Stimulated activated CD4-positive, alpha-beta T cell treated with anti-CD3 and anti-CD28 coated beads, Interleukin-1b, Interleukin-23, amount 100 ng/mL, for 24 hours (primary cell): ENCODE measurements around the gene GABRR3.

Experiments
- DNase-seq, 4 experiments: peaks; one replicate each; pipeline ENCODE4 v3.0.0-alpha.2; 2020; ENCODE audit warnings: low read depth in 4 of 4, low spot score in 1 of 4

Gene GABRR3

DNA sequence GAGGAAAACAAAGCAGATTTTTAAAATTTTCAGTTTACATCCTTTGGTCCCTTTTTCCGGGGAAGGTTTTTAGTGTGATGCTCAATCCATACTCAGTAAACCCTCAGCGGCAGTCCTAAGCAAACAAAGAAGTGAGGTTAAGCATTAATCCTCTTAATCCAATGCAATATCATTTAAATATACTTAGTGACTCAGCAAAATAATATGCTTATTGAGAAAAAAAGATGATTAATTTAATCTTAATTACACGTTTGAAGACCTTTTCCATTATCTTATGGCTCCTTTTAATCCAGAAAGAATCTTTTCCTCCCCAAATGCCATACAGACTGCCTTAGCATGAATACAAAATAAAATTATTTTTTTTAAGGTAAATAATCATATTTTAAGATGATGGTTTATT lies at the start of gene GABRR3:
GABRR3 (minus strand) TSS at position 108 of the 400 bp plus-strand sequence. CDS start 328 bp downstream, outside the sequence.
- no peak for DNase-seq

DNA sequence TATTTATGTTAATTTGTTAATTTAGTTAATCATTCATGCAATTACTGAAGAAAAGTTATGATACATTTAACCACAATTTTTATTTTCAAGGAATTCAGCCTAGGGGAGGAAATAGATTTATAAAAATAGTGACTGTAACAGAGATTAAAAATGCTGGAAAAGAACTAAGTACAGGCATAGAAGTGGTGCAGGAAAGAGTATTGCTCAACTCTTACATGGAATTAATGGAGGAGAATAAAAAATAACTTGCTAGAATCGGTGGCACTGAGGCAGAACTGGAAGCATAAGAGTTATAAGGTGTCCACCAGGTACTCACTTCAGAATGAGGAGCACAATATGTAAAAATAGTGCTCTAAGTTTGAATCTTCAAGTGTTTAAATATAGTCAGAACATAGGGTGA lies 38.4 kb upstream of the GABRR3 start:
- DNase-seq, result no peak

DNA sequence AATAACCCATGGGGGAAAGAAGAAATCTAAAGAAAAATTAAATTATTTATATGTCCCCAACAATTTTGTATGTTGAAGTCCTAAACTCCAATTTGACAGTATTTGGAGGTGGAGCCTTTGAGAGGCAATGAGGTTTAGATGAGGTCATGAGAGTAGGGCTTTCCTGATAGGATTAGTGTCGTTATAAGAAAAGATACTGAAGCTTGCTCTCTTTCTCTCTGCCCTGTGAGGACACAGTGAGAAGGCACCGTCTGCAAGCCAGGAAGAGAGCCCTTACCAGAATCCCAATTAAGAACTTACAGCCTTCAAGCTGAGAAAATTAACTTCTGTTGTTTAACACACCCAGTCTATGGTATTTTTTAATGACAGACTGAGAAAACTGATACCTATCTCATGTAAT lies 35.7 kb upstream of the GABRR3 start:
- no peak for DNase-seq

DNA sequence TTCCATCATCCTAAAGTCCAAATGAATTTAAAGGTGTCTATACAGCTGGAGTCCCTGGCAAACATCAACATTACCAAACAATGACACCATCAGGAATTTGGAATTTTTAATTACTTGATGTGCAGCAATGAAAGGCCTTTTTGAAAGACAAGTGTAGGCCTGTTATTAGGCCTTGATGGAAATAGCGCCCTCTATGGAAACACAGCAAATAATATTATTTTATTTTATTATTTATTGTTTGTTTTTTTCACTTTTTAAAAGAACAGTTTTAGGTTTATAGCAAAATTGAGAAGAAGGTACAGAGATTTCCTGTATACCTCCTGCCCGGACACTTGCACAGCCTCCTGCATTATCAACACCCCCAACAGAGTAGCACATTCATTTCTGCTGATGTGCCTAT lies 33.7 kb upstream of the GABRR3 start:
- no peak for DNase-seq

DNA sequence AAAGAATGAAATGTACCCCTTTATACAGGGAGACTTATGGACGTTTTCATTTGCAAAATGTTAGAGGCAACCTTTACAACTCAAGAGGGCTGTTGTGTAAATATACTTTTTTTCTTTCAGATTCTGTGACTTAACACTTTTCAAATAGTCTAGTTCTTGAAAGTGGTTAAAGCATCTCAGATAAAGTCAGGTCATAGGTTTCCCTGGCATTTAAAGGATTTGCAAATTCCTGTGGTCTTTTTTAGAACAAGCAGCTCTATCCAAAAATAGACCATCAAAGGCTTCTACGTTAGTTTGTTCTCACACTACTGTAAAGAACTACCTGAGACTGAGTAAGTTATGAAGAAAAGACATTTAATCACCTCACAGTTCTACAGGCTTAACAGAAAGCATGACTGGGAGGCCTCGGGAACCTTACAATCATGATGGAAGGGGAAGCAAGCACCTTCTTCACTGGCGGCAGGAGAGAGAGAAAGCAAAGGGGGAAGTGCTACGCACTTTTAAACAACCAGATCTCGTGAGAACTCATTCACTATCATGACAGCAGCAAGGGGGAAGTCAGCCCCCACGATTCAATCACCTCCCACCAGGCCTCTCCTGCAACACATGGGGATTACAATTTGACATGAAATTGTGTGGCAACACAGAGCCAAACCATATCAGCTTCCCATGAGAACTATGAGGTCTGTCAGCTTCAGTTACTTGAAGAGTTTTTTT lies 23.3 kb upstream of the GABRR3 start:
- DNase-seq, result no peak

DNA sequence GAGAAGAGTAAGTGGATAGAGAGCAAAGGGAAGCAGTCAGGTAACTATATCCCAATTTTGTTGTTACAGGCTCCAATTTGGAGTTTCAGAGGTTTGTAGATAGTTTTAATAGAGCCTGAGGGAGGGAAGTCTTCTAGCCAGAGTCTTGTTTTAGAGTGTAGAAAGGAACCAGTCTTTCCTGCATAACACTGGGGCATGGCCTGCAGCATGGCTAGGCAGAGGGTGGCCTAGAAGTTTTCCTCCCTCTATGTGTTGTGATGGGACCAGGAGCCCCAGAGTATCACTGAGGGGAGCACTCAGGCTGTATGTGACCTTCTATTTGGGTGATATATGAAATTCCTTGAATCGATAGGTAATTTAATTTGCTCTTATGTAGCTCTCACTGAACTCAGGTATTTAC lies 22.5 kb upstream of the GABRR3 start:
- no peak for DNase-seq

DNA sequence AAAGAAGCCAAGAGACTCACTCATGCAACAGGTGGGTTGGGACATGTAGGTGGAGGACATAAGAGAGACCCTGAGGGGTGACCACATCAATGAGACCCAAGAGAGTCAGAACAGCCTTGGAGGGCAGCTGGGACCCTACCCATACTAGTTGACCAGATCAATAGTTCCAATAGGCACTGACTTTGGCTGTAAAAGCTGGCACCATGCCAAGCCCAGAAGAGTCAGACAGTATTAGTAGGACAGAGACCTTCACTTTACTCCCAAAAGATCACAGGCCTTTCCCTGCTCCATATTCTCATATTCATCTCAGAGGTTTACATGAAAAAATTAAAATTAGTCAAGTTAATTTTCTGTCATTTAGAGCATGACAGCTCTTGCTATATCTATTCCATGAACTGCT lies 20.9 kb upstream of the GABRR3 start:
- DNase-seq, result no peak

DNA sequence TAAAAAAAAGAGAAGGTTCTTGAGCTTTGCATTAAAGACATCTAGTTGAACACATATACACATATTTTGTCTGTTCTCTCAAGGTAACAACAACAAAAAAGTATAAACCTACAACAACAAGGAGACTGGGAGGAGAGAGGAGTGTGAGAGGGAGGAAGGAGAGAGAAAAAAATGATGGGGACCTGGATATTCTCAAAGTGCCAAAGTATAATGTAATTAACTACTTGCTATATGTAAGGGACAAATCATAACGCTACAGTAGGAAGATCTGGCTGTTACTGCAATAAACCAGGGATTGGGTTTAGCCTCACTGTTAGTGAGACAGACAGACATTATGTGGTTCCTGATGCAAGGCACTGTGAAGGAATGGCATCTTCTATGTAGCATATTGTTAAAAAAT lies 14.2 kb upstream of the GABRR3 start:
- DNase-seq, result no peak

DNA sequence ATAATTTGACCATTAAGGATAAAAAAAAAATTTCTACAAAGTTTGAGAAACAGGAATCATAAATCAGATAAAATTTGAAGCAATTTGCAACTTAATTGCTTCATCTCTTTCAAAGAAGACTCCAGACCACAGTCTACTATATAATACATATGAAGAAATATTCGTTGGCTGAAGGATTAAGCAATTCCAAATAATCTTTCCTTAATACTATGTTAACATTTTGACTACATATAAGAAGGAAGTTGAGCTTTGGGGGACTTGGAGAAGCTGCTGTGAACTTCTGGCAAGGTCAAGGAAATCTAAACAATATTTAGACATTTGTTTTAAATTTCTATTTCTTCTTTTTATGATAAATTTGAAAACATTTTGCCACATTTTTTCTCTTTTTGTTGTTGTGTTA lies 13.5 kb upstream of the GABRR3 start:
- DNase-seq, result no peak

DNA sequence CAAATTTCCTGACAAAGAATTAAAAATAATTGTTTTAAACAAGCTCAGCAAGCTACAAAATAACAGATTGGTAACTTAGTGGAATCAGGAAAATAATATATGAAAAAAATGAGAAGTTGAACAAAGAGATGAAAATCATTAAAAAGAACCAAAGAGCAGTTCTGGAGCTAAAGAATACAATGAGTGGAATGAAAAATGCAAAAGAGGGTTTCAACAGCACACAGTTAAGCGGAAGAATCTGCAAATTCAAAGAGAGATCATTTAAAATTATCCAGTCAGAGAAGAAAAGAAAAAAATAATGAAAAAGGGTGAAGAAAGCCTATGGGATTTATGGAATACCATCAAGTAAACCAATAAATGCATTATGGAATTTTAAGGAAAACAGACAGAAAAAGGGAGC lies 6.2 kb upstream of the GABRR3 start:
- DNase-seq, result no peak

DNA sequence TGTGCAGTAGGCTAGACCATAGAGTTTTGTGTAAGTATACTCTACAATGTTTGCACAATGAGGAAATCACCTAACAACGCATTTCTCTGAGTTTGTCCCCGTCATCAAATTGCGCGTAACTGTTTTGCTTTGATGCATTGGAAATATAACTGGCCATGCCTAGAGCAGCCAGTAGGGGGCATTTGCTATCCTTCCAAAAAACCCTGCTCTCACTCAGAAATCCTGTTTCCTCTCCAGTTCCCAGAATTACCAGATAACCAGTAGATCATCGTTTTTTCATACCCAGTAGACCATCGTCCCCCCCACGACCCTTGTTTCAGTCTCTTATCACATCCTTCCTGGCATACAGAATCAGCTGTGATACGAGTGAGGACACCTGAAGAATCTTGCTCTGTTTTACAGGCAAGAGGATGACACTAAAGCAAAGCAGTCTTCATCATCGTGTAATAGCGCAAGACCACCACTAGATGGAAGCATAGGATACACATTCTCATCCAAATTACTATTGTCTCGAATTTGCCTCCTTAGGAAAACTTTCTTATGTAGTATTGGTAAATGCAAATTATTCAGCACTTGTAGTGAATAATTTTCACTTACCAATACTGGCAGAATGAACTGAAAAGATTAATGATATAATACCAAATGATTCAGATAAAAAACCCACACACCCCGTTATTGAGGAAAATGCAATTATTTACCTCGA lies 4.4 kb upstream of the GABRR3 start:
- DNase-seq, result peak; percentile 39 to 55 (median 46)

DNA sequence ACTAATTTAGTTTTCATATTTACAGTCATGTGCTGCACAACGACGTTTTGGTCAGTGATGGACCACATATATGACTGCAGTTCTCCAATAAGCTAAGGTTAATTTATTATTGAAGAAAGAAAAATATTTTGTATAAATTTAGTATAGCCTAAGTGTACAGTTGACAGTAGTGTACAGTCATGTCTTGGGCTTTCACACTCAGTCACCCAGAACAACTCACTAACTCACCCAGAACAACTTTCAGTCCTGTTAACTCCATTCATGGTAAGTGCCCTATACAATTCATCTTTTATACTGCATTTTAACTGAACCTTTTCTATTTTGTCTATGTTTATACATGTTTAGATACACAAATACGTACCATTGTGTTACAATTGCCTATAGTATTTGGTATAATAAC lies 3.8 kb upstream of the GABRR3 start:
- no peak for DNase-seq

DNA sequence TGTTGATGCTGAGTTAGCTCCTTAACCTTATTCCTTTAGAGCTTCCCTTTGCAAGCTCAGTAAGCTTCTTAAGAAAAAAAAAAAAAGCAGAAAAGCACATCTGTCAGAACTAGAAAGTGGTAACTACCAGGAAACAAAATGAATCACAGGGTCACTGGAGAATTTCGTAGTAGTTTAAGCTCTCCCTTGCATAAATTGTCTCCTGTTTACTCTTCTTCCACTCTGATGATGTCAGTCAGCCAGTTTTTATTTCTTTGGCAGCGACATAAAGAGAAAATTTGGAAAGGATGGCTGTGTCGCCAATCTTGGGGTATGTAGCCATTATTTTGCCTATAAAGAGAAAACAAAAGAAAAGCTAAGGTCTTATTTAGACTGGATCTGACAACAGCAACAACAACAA lies 3.2 kb upstream of the GABRR3 start:
- no peak for DNase-seq

DNA sequence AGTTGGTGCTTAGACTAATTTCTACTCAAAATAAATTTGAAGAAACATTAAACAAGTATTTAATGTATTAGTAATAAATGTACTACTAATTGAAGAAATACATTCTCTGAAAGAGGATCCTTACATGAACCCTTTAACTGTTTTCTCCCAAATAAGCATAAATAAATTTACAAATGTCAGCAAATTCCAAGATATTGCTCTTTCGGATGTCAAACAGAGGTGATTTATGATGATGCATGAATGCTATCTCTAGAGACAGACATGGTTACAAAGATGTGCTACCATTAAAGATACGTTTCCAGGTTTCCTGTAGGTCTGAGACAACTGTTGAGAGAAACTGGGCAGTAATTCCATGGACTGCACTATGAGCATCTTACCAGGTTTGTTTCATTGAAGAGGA lies 629 bp downstream of the GABRR3 start:
- no peak for DNase-seq

DNA sequence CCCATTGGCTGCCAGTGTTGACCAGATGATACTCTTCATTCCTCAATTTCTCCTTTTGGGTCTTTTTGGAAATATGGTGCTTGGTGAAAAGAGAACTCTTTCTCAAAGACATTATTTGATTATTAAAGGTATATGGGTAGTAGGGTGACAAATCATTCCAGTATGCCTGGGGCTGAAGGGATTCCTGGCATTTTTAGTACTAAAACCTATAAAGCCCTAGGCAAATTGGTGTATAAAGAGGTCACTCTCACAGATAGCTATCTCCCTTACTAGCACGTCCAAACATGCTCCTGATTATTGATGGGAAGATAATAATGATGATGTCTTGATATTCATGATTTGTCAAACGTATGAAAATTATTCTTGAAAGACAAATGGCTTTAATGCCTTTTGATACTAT lies 1.1 kb downstream of the GABRR3 start:
- DNase-seq, result no peak

DNA sequence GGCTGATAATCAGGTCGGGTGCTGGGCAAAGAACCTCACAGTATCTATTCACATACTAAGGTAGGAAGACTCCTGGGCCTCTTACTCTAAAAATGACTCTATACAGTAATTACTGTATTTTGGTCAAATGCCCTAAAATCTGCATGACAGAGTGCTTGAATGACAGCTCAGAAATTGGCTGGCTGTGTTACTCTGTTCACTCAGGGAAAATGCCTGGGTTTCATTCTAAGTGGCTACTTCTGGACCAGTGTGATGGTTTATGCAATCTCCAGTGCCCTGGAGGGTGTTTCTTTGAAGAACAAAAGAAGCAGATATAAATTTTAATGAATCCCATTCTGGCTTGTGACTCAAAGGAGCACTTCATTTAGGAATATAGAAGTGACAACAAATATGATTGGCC lies 2.2 kb downstream of the GABRR3 start:
- DNase-seq, result no peak

DNA sequence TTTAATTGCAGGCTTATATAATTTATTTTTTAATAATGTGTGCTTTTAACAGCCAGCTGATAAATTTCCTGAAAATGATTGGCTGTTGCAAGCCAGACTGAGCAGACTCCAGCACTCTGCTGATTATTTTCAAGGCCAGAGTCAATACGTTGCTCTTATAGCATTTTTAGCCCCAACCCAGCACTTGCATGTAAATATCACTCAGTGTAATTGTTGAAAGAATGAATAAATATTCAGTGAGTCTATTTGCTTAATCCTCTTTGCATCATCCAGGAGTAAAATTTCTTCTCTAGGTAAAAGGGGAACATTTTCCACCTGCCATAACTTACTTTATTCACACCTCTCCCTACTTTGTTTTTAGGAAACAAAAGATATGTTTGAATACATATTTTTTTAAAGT lies 2.9 kb downstream of the GABRR3 start:
- no peak for DNase-seq

DNA sequence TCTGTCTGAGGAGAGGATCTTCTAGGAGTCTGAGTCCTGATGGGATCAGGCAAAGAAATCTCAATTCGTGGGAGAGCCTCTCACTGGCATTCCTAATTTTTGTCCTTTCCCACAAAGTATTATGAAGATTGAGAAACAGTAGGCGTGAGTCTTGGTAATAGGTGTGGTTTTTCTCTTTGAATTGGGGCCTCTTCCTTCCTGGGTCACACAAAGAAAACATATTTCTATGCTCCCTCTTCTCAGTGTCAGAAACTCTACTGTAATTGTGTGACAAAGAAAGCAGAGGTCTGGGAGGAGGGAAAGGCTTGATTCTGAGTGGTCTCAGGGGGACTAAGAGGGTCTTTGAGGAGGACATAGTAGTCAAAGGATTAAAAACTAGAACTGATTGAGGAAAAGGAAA lies 6.0 kb downstream of the GABRR3 start:
- DNase-seq, result no peak

DNA sequence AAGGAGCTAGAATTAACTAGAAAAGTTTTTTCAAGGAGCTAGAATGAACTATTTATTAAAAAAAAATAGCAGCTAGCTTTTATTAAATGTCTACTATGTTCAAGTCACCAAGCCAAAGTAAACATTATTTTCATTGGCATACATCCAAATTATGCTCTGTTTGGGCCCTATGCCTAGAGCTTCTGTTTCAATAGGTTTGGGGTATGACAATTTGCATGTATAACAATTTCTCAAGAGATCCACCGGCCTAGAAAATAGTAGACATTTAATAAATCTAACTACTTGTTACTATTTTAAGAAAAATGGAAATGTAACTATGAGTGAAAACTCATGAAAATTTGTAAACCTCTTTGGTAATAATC lies 8.0 kb downstream of the GABRR3 start:
- DNase-seq, result no peak

DNA sequence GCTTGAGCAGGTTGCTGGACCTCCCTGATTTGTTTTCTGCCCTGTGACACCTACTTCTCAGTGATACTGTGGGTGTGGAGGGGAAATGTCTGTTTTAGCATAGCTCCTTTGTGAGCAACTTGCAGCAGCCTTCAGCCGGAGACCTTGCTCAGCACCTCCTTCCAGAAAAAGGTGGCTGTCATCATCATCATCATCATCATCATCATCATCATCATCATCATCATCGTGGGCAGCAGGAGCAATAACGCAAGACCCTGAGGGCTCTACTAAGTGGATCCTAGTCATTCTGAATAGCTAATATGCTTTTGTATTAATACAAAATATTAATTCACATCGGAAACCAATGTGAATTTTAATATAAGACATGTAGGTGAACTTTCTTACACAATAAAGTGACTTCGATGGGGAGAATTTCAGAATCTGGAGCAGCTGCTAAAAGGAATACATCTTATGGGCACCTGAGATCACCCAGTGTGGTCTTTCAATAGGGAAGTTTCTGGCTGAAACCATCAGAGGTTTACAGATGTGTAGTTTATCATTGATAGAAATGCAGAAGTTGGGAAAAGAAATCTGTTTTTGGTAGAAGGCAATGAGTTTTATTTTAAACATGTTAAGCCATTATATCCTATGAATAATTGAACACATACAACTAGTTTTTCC lies 8.6 kb downstream of the GABRR3 start:
- no peak for DNase-seq

DNA sequence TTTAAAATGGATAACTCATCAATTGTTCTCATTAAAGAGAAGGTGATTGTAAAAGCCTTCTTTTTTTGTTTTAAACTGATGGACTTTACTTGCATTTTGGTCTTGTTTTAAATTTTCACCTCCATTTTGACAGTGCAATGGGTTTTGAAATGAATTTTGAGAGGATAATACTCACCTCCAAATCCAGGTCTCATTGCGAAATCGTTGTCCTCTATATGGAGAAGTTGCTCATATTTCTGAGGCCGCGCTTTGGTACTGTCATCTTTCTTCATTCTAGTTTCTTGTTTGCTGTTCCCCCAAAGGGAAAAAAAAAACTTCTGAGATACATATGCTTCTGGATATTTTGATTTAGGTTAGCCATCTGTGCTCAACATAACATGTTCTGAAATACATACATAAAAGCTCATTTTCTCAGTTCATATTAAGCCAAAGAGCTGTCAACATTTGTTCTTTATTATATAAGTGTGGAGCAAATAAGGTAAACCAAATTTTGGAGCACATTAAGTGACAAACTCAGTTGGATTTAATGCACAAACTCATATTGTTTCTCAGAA lies 9.6 kb downstream of the GABRR3 start:
- no peak for DNase-seq
